ENCODE results near the gene TFE3.

DNA sequence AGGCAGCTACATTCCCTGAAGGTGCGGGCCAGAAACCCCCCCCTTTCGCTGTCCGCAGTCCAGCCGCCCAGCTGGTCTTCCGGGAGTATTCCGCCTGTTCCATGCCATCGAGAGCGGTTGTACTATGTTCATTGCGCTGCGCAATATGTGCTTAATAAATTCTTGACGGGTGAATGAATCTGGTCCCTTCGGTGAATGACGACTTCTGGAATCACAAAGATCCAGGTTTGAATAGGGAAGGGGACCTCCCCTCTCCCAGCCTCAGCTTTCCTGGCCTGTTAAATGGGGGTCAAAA, 777 bp upstream of the TFE3 start:
- TF ChIP-seq CTCF (IDR thresholded peaks at IDR 0.05) (no peak), POLR2A (IDR thresholded peaks at IDR 0.05) (peak; percentile 9 to 46)

All from Peyer's patch (tissue), 4 donors.